Ishikawa (cell line): Measurements from ENCODE around the gene DENND4A.

Source experiments
- CEBPB ChIP-seq: IDR thresholded peaks from 2 replicates; pipeline ENCODE4 v1.6.1; 2012
- EP300 ChIP-seq: IDR thresholded peaks from 2 replicates; pipeline ENCODE4 v1.6.1; 2012; ENCODE audit warnings: borderline replicate concordance
- FOXM1 ChIP-seq: IDR thresholded peaks from 2 replicates; pipeline ENCODE4 v1.6.1; 2012; ENCODE audit warnings: low read depth, borderline replicate concordance
- NFIC ChIP-seq: IDR thresholded peaks from 2 replicates; pipeline ENCODE4 v1.6.1; 2012
- RAD21 ChIP-seq: IDR thresholded peaks from 2 replicates; pipeline ENCODE4 v1.6.1; 2012; ENCODE audit warnings: low read depth
- REST ChIP-seq: IDR thresholded peaks from 2 replicates; pipeline ENCODE4 v1.6.1; 2012; ENCODE audit warnings: low read depth, mild to moderate bottlenecking
- TCF12 ChIP-seq: IDR thresholded peaks from 2 replicates; pipeline ENCODE4 v1.6.1; 2012; ENCODE audit warnings: low read depth
- TEAD4 ChIP-seq: IDR thresholded peaks from 2 replicates; pipeline ENCODE4 v1.6.1; 2012
- USF1 ChIP-seq: IDR thresholded peaks from 2 replicates; pipeline ENCODE4 v1.6.1; 2012
- ZBTB7A ChIP-seq: IDR thresholded peaks from 2 replicates; pipeline ENCODE4 v1.6.1; 2012; ENCODE audit warnings: low read depth

GRCh38 chr15:65618560-65619109 lies 173.5 kb downstream of the DENND4A start:
- no peak for TF ChIP-seq USF1
- TF ChIP-seq TEAD4, result no peak
- no peak for TF ChIP-seq EP300
- no peak for TF ChIP-seq REST
- no peak for TF ChIP-seq RAD21
- TF ChIP-seq CEBPB, result no peak
- no peak for TF ChIP-seq ZBTB7A
- TF ChIP-seq FOXM1, result no peak
- TF ChIP-seq TCF12, result no peak
- no peak for TF ChIP-seq NFIC
